Measurements from ENCODE around the gene RPS14. TPM values are rescaled to one million over a fixed set of nuclear protein-coding genes. Genes with fewer than 3 reads are reported as not detected.

Gene RPS14
- 3,397 and 3,748 TPM in 2 replicates for total RNA-seq

GRCh38 chr5:150449517-150450339 is at the start of gene RPS14:
TSS of gene RPS14 (minus strand) at chr5:150449739. CDS start at chr5:150447733, 2,006 bp downstream.

GRCh38 chr5:150412319-150413175 is 37.0 kb downstream of the RPS14 start, which contains the start of gene CD74:
TSS of gene CD74 (minus strand) at chr5:150412910. CDS start at chr5:150412749, 161 bp downstream.

Other genes starting within 250 kb of the RPS14 start
- gene CAMK2A, start 160.0 kb downstream of the RPS14 start, total RNA-seq, result under 0.01 and 0.28 TPM in 2 replicates
- gene ARSI, start 146.8 kb downstream of the RPS14 start, total RNA-seq, result 4.4 and 5.4 TPM in 2 replicates
- gene TCOF1, start 92.0 kb downstream of the RPS14 start, total RNA-seq, result 10.1 and 33.2 TPM in 2 replicates
- gene CD74, start 36.8 kb downstream of the RPS14 start, total RNA-seq, result 0.38 and 0.85 TPM in 2 replicates
- 39.5 and 65.6 TPM in 2 replicates for gene NDST1, start 58.4 kb upstream of the RPS14 start, total RNA-seq
- 7.3 and 8.2 TPM in 2 replicates for gene SYNPO, start 190.9 kb upstream of the RPS14 start, total RNA-seq
- gene MYOZ3, start 211.5 kb upstream of the RPS14 start, total RNA-seq, result 0.38 and 0.85 TPM in 2 replicates